Activated CD4-positive, alpha-beta T cell treated with anti-CD3 and anti-CD28 coated beads for 36 hours (primary cell): Measurements from ENCODE around the gene KY. TPM values are rescaled to one million over a fixed set of nuclear protein-coding genes. Genes with fewer than 3 reads are reported as not detected.

ENCODE experiments used
- ATAC-seq: fragments of 200-7000 bp; cut with Tn5 transposase; one replicate; pipeline ENCODE4 v1.10.0; 2021; ENCODE audit warnings: mild to moderate bottlenecking, moderate library complexity
- CTCF ChIA-PET: fragments of 350-600 bp; sonication (Branson Sonifier 250); formaldehyde crosslinking; loops from one replicate; lab custom pipeline; 2021; ENCODE audit warnings: antibody characterized with exemption; lab: Charles Lee
- POLR2A ChIA-PET: fragments of 350-600 bp; sonication (Branson Sonifier 250); formaldehyde crosslinking; loops from one replicate; lab custom pipeline; 2021; ENCODE audit warnings: antibody characterized with exemption, inconsistent platforms; lab: Charles Lee
- DNase-seq: peaks from one replicate; pipeline ENCODE4 v3.0.0-alpha.2; 2020
- H3K27ac Mint-ChIP-seq: one replicate; pipeline ENCODE4 v1.8.0; 2021; ENCODE audit warnings: mixed read lengths
- H3K27me3 Mint-ChIP-seq: one replicate; pipeline ENCODE4 v1.8.0; 2021; ENCODE audit warnings: mixed read lengths
- H3K36me3 Mint-ChIP-seq: one replicate; pipeline ENCODE4 v1.8.0; 2021; ENCODE audit warnings: low read depth, mixed read lengths
- H3K4me1 Mint-ChIP-seq: one replicate; pipeline ENCODE4 v1.8.0; 2021; ENCODE audit warnings: mixed read lengths
- H3K4me3 Mint-ChIP-seq: one replicate; pipeline ENCODE4 v1.8.0; 2021; ENCODE audit warnings: mild to moderate bottlenecking, moderate library complexity, mixed read lengths
- H3K9me3 Mint-ChIP-seq: one replicate; pipeline ENCODE4 v1.8.0; 2021; ENCODE audit warnings: low read depth, mixed read lengths
- intact Hi-C, 2 experiments: fragments of 100-400 bp; cut with DNase I in 1 of 2; cut with micrococcal nuclease in 1 of 2; formaldehyde crosslinking; loops; one replicate each; pipeline versions ENCODE4 v1.14.2 to v1.15.1; 2022 to 2024; cut with DNase I, micrococcal nuclease
- total RNA-seq, 2 experiments: library from RNA; stranded (reverse); gene quantifications; one replicate each; pipeline ENCODE4 v1.2.3, GENCODE V29; 2021

The KY gene
- total RNA-seq, 2 experiments from 2014 or later, result not detected

DNA sequence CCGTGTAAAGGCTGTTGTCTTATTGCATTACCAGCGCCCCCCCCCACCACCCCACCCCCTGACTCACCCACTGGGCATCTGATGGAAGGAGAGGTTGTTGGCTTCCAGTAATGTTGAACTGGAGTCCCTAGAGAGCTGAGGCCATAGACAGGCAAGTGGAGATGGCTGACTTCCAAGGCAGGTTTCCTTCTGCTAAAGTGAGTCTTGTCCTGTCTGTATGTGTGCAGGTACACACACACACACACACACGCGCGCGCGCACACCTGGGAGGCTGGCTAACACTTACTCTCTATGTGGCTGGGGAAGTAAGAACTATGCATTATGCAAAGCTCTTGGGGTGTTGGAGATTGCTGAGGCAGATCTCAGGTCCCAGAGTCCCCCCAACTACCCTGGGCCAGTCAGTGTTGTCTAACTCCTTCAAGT is 1.6 kb upstream of the KY start:
- intact Hi-C loops, result no loop called here
- Mint-ChIP-seq H3K9me3 (no peaks in the 10 kb centered on the region), H3K4me3 (no peak overlapping the region), H3K27me3 (peaks cover 28% of the 10 kb centered on the region), H3K4me1 (no peaks in the 10 kb centered on the region), H3K36me3 (no peaks in the 10 kb centered on the region), H3K27ac (no peak overlapping the region)
- POLR2A ChIA-PET, result no interaction called here
- CTCF ChIA-PET, result interaction anchor here (0.6 kb wide), 1 partner anchor 55 kb away, joined by 3 read pairs; no protein-coding TSS in a partner anchor
- ATAC-seq (no peak), DNase-seq (no peak)

- ChIA-PET POLR2A (no interaction called here), CTCF (interaction anchor here (0.7 kb wide), 1 partner anchor 1390 kb away, joined by 3 read pairs; no protein-coding TSS in a partner anchor)
- intact Hi-C loops, result no loop called here
- no peak overlapping the region for H3K27ac Mint-ChIP-seq
- no peak for DNase-seq
- no peak for ATAC-seq
- H3K4me3 Mint-ChIP-seq, result no peak overlapping the region
- no peaks in the 10 kb centered on the region for H3K9me3 Mint-ChIP-seq
- H3K27me3 Mint-ChIP-seq, result peaks cover 29% of the 10 kb centered on the region
- no peaks in the 10 kb centered on the region for H3K36me3 Mint-ChIP-seq
- H3K4me1 Mint-ChIP-seq, result no peaks in the 10 kb centered on the region
Observed at GRCh38 chr3:134651347-134652041, 672 bp upstream of the KY start.

GRCh38 chr3:134649106-134649705 is 1.6 kb downstream of the KY start:
- ChIA-PET POLR2A (interaction anchor here (0.7 kb wide), 1 partner anchor 1150 kb away, joined by 4 read pairs; no protein-coding TSS in a partner anchor), CTCF (no interaction called here)
- intact Hi-C loops, result no loop called here
- Mint-ChIP-seq H3K36me3 (no peaks in the 10 kb centered on the region), H3K27ac (no peak overlapping the region), H3K4me1 (no peaks in the 10 kb centered on the region), H3K9me3 (no peaks in the 10 kb centered on the region), H3K27me3 (peaks cover 27% of the 10 kb centered on the region), H3K4me3 (no peak overlapping the region)
- ATAC-seq (no peak), DNase-seq (no peak)

DNA sequence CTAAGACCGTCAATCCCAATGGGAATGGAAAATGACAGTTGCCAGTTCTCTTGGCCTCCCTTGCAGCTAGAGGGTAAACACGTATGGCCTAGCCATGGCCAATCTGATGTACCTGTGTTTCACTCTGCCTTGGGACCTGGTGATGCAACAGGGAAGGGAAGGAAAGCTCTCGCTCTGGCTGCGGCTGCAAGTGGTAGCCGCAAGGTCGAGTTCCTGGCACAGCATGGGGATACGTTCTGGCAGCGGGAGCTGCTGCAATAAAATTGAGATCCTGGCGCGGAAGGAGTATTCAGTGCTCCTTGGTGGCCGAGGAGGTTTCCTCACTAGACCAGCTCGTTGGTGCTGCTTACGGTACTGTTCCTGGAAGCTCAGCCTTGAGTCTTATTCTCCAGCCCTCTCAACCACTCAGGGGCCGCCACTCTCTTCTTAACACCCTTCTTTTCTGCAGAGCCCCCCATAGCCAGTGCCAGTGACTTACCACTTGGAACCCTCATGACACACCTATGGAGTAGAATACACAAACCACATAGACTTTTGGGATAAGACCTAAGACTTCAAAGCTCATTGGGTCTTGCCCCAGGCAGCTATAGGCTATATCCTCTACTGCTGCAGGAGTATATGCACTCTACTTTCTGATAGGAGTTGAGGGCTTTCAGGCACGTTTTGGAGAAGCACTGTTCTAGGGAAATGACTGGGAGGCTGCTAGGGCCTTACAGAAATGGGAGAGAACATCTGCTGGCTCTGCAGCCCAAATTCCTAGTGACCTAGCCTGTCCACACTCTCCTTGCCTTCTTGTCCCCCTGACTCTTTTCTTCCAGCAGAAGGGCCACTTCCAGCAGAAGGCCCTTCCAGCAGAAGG is 2.7 kb downstream of the KY start:
- Mint-ChIP-seq H3K36me3 (no peaks in the 10 kb centered on the region), H3K4me3 (no peak overlapping the region), H3K9me3 (no peaks in the 10 kb centered on the region), H3K27ac (no peak overlapping the region), H3K27me3 (peaks cover 21% of the 10 kb centered on the region), H3K4me1 (no peaks in the 10 kb centered on the region)
- intact Hi-C loops, result no loop called here
- CTCF ChIA-PET, result no interaction called here
- POLR2A ChIA-PET, result no interaction called here
- ATAC-seq (no peak), DNase-seq (no peak)

DNA sequence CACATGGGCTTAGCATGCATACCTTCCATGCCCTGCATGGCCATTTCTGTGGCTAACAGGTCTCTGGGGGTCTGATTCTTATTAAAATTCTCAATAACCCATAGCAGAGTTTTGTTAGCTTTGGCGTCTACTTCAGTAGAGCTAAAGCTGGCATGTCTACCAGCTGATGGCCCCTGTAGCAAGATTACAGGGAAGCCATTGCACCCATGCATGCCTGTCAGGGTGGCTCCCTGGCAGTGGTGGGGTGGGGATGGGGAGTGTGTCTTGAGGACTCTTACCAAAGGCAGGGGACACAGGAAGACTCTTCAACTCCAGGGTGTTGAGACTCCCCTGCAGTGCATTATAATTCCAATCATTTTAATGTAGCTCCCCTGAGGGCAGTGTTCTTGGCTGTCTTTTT is 4.7 kb downstream of the KY start:
- ATAC-seq (no peak), DNase-seq (no peak)
- intact Hi-C loops, result no loop called here
- H3K27me3 Mint-ChIP-seq, result peaks cover 11% of the 10 kb centered on the region
- no peaks in the 10 kb centered on the region for H3K4me1 Mint-ChIP-seq
- no peaks in the 10 kb centered on the region for H3K9me3 Mint-ChIP-seq
- no peaks in the 10 kb centered on the region for H3K36me3 Mint-ChIP-seq
- ChIA-PET CTCF (no interaction called here), POLR2A (no interaction called here)
- no peak overlapping the region for H3K4me3 Mint-ChIP-seq
- H3K27ac Mint-ChIP-seq, result no peak overlapping the region

DNA sequence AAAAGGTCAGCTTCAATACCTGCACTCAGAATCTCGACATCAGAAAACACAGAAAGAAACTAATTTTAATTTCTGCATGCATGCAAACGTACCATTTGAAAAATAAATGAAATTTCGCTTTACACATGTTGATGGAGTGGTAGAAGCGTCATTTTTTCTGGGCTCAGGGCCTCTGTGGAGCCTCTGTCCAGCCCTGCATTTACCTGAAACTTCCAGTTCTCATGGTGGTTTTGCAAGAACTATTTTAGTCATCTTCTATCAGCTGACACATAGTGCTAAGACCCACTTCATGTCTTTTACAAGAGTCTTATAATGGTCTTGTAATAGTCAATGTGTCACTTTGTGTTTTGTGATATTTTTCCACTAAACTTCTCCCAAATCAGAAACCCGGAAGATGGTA is 5.3 kb downstream of the KY start:
- Mint-ChIP-seq H3K4me1 (no peaks in the 10 kb centered on the region), H3K27ac (no peak overlapping the region), H3K27me3 (peaks cover 11% of the 10 kb centered on the region), H3K4me3 (no peak overlapping the region), H3K9me3 (no peaks in the 10 kb centered on the region), H3K36me3 (no peaks in the 10 kb centered on the region)
- ChIA-PET POLR2A (no interaction called here), CTCF (no interaction called here)
- ATAC-seq (no peak), DNase-seq (no peak)
- intact Hi-C loops, result no loop called here

DNA sequence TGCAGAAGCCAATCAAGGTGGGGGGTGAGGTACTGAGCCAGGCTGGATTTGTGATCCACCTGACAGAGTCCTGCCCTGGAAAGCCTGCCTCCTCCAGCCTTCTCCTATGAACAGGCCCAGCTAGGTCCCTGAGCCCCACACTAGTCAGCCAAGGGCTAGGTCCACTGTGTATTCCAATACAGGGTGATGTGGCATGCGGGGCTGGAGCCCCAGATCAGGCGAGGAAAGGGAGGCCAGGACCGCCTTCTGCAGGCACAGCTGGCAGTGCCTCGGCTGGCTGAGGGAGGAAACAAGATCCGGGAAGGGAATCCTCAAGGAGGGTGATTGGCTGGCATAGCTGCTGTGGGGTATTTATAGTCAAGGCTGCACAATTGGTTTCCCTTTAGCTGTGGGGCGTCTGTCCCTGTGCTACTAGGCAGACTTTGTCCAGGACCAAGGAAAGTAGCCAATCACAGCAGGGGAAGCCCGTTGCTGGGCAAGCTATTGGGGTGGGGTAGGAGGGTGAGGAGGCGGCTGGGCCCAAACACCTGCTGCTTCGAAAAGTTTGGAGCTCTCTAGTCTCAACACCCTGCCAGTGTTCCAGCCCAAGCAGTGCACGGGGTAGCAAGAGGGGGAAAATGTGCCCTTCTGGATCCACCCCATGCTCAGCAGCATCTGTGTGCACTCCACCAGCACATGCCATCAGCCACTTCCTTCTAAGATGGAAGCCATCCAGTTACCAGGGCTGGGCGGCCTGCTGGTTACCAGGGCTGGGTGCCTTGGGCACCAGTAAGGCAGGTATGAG is 5.9 kb downstream of the KY start:
- Mint-ChIP-seq H3K4me3 (no peak overlapping the region), H3K27ac (no peak overlapping the region), H3K27me3 (peaks cover 7% of the 10 kb centered on the region), H3K9me3 (no peaks in the 10 kb centered on the region), H3K4me1 (no peaks in the 10 kb centered on the region), H3K36me3 (no peaks in the 10 kb centered on the region)
- CTCF ChIA-PET, result no interaction called here
- ATAC-seq, result no peak
- intact Hi-C loops, result no loop called here
- no peak for DNase-seq
- POLR2A ChIA-PET, result no interaction called here

DNA sequence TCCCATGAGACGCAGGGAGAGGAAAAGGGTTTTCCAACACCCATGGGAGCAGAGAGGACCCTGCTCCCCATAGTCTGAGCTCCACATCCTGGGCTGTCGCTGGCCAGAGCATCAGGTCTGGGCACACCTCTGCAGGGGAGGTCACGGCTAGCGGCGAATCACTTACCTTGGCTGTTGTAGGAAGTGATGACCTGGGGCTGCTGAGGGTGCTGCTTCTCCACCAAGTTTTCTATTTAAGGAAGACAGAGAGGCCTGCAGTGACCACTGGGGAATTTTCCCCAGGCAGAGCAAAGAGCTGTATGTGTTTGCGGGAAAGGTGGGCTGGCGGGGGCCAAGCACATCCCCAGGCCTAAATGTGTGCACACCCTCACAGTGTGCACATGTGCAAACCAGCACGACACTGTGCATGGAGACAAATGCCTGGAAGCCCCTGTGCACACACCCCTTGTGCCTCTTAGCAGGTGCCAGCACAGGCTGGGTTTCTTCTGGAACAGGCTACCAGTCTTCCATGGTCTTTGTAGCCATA is 7.6 kb downstream of the KY start:
- no peak overlapping the region for H3K4me3 Mint-ChIP-seq
- no peaks in the 10 kb centered on the region for H3K36me3 Mint-ChIP-seq
- peaks cover 2% of the 10 kb centered on the region for H3K27me3 Mint-ChIP-seq
- ATAC-seq (no peak), DNase-seq (no peak)
- no peaks in the 10 kb centered on the region for H3K4me1 Mint-ChIP-seq
- no peak overlapping the region for H3K27ac Mint-ChIP-seq
- ChIA-PET CTCF (interaction anchor here (0.6 kb wide), 1 partner anchor 18 kb away, joined by 3 read pairs; no protein-coding TSS in a partner anchor), POLR2A (no interaction called here)
- no peaks in the 10 kb centered on the region for H3K9me3 Mint-ChIP-seq
- intact Hi-C loops, result no loop called here

DNA sequence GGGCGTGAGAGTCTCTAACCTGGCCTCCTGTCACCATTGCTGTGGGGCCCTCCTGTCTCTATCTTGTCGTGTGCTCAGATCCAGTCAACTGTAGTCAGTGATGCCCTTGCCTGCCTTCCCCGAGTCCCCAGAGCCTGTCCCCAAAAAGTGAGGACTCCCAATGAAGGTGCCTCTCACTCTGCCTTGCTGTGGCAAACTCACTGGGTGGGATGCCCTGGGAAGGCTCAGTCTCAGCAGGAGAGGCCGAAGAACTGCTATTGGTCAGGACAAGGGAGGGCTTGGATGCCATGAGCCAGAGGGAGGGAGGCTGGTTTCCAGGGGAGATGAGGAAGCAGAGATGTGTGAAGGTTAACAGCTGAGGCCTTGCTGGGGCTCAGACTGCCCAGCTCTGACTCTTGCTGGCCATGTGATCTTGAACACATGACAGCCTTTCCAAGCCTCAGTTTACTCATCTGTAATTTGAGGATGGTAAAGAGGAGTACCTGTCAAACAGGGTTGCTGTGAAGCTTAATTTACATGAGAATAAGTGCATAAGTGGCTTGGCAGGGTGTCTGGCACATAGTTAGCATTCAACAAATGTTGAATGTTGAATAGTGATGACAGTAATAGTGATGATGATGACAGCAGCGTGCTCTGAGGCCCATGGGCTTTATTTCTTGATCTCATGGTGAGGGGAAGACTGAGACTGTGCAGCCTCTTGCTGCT is 8.2 kb downstream of the KY start:
- Mint-ChIP-seq H3K36me3 (no peaks in the 10 kb centered on the region), H3K4me3 (no peak overlapping the region), H3K4me1 (no peaks in the 10 kb centered on the region), H3K27ac (no peak overlapping the region), H3K9me3 (no peaks in the 10 kb centered on the region), H3K27me3 (peaks cover 2% of the 10 kb centered on the region)
- DNase-seq (no peak), ATAC-seq (no peak)
- intact Hi-C loops, result no loop called here
- ChIA-PET CTCF (interaction anchor here (0.6 kb wide), 1 partner anchor 17 kb away, joined by 3 read pairs; no protein-coding TSS in a partner anchor), POLR2A (no interaction called here)

DNA sequence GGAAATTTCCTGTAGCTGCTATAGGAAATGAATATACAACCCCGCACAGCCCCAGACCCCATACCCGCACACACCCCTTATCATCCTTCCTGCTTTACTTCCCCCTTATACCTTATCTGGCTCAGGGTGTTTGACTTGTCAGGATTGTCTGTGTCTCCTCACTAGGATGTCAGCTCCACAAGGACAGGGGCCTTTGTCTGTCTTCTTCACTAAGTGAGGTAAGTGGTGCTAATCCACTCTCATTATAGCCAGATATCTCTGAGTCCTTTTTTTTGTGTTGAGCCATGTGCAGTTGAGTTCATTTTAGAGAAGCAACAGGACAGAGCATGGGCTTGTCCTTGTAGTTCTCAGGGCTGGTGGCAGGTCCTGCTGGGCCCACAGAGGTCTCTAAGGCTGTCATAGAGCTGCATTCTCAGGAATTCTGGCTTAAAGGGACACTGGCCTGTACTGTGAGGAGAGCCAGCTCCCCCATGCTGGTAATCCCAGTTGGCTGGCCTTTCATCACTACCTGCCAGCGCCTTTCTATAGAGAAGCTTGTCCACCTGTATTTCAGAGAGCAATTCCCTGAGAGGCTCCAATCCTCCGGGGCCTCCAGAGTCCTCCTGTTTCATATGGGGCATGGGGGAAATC is 9.0 kb downstream of the KY start:
- CTCF ChIA-PET, result no interaction called here
- POLR2A ChIA-PET, result no interaction called here
- H3K27me3 Mint-ChIP-seq, result peaks cover 2% of the 10 kb centered on the region
- no peak overlapping the region for H3K27ac Mint-ChIP-seq
- H3K4me3 Mint-ChIP-seq, result no peak overlapping the region
- intact Hi-C loops, result loop anchor here (1.0 to 2.0 kb wide), 2 partner anchors 41 kb away; no protein-coding TSS in a partner anchor
- H3K9me3 Mint-ChIP-seq, result no peaks in the 10 kb centered on the region
- DNase-seq, result no peak
- H3K4me1 Mint-ChIP-seq, result no peaks in the 10 kb centered on the region
- no peaks in the 10 kb centered on the region for H3K36me3 Mint-ChIP-seq
- ATAC-seq, result no peak
